ENCODE results near the gene PLEKHJ1.

PLEKHJ1 gene

GRCh38 chr19:2216361-2217225 is 19.5 kb downstream of the PLEKHJ1 start:
- Mint-ChIP-seq H3K36me3 (peaks cover 21% of the 10 kb centered on the region), H3K4me3 (no peak overlapping the region), H3K9me3 (no peaks in the 10 kb centered on the region), H3K27me3 (no peaks in the 10 kb centered on the region), H3K4me1 (peaks cover 2% of the 10 kb centered on the region), H3K27ac (no peak overlapping the region)
- no peak for DNase-seq (ENCODE audit: low spot score in 2 of 2)
- ATAC-seq (ENCODE audit: low read depth) = no peak

GRCh38 chr19:2215281-2215751 is 20.8 kb downstream of the PLEKHJ1 start:
- H3K4me3 Mint-ChIP-seq = no peak overlapping the region
- no peak for DNase-seq (ENCODE audit: low spot score in 2 of 2)
- H3K27ac Mint-ChIP-seq = no peak overlapping the region
- ATAC-seq (ENCODE audit: low read depth) = peak; percentile 66
- peaks cover 25% of the 10 kb centered on the region for H3K36me3 Mint-ChIP-seq
- no peaks in the 10 kb centered on the region for H3K4me1 Mint-ChIP-seq
- no peaks in the 10 kb centered on the region for H3K9me3 Mint-ChIP-seq
- H3K27me3 Mint-ChIP-seq = no peaks in the 10 kb centered on the region

- Mint-ChIP-seq H3K4me1 (no peaks in the 10 kb centered on the region), H3K27ac (no peak overlapping the region), H3K27me3 (no peaks in the 10 kb centered on the region), H3K36me3 (peaks cover 20% of the 10 kb centered on the region), H3K9me3 (no peaks in the 10 kb centered on the region), H3K4me3 (no peak overlapping the region)
- DNase-seq (ENCODE audit: low spot score in 2 of 2) = no peak
- ATAC-seq (ENCODE audit: low read depth) = no peak
Observed at GRCh38 chr19:2214251-2214650, 21.9 kb downstream of the PLEKHJ1 start.

DNA sequence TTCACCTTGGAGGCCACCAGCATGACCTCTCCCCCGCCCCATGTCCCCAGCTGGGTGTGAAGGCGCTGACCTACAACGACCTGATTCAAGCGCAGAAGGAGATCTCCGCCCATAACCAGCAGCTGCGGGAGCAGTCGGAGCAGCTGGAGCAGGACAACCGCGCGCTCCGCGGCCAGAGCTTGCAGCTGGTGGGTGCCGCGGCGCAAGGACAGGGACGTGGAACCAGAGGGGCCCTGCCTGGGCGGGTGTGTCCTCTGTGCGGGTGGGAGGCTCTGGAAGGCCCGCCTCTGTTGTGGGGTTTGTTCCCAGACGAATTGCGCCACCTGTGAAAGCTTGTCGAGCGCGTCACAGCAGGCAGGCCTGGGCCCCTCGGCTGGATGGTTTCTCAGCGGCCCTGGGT is 22.3 kb downstream of the PLEKHJ1 start:
- H3K4me1 Mint-ChIP-seq = peaks cover 4% of the 10 kb centered on the region
- H3K36me3 Mint-ChIP-seq = peaks cover 22% of the 10 kb centered on the region
- H3K27me3 Mint-ChIP-seq = no peaks in the 10 kb centered on the region
- no peak overlapping the region for H3K27ac Mint-ChIP-seq
- H3K9me3 Mint-ChIP-seq = no peaks in the 10 kb centered on the region
- DNase-seq (ENCODE audit: low spot score in 2 of 2) = no peak
- no peak for ATAC-seq (ENCODE audit: low read depth)
- H3K4me3 Mint-ChIP-seq = no peak overlapping the region

DNA sequence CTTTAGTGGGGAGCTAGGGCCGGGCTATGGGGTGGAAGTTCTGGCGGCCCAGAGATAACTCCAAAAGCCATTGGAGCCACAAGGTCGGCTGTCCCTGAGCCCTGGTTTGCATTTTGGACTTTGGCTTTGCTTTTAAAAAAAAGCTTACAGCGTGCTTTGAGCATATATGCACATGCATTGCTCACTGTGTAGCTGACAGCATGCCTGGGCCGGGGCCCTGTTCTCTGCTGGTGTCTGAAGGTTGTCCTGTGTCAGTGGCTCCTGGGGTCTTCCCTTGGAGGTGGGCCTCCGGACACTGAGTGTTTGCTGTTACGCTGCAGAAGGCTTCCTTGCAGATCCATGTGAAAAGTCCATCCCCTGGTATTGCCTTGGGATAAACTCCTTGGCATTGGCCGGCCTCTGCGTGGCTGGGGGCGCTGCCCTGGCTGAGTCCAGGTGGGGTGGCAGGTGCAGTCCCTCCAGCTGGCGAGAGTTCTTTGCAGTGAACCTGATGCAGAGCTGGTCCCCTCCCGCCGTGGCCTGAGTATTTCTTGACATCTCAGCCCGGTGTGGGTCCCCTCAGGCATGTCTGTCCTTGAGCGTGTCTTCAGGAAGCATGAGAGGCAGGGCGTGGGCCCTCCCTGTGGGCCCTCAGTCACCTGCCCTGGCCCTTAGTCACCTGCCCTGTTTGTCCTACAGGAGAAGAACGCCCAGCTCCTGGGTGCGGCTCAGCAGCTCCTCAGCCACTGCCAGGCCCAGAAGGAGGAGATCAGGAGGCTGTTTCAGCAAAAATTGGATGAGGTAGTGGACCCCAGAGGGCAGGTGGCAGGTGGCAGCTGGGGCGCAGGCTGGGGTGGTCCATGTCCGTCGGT is 23.0 kb downstream of the PLEKHJ1 start:
- peaks cover 20% of the 10 kb centered on the region for H3K36me3 Mint-ChIP-seq
- no peaks in the 10 kb centered on the region for H3K9me3 Mint-ChIP-seq
- H3K4me3 Mint-ChIP-seq = no peak overlapping the region
- no peaks in the 10 kb centered on the region for H3K27me3 Mint-ChIP-seq
- ATAC-seq (ENCODE audit: low read depth) = no peak
- H3K4me1 Mint-ChIP-seq = peaks cover 4% of the 10 kb centered on the region
- H3K27ac Mint-ChIP-seq = no peak overlapping the region
- DNase-seq (ENCODE audit: low spot score in 2 of 2) = no peak

DNA sequence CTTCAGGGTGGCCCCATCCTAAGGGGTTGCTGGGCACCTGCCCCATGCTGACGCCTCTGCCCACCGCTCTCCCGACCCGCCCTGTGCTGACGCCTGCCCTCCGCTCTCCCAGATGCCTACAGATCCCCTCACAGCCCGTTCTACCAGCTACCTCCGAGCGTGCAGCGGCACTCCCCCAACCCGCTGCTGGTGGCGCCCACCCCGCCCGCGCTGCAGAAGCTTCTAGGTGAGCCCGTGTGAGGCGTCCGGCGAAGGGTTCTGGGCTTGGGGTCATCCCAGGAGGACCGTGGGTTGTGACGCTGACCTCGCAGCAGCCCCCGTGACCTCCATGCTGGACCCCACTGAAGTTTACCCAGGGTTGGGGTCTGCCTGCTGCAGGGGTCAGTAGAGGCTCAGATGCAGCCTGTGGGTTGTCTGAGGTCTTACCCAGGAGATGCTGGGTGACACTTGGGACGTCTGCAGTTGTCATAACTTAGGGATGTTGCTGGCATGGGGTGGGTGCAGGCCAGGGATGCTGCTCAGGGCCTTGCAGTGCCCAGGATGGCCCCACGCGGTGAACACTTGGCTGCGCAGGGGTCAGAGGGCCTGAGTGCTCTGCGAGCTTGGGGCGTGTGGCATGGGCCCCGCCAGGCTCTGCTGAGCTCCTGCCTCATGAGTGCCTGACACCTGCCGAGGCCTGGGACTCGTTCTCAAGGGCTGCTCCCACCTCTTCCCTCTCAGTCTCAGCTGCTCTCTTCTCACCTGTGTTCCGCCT is 25.0 kb downstream of the PLEKHJ1 start:
- Mint-ChIP-seq H3K36me3 (peaks cover 16% of the 10 kb centered on the region), H3K27ac (no peak overlapping the region)
- no peak for ATAC-seq (ENCODE audit: low read depth)

GRCh38 chr19:2210206-2210605 is 25.9 kb downstream of the PLEKHJ1 start:
- Mint-ChIP-seq H3K27ac (no peak overlapping the region), H3K27me3 (no peaks in the 10 kb centered on the region), H3K4me3 (no peak overlapping the region), H3K9me3 (no peaks in the 10 kb centered on the region), H3K4me1 (peaks cover 4% of the 10 kb centered on the region), H3K36me3 (peaks cover 16% of the 10 kb centered on the region)
- DNase-seq (ENCODE audit: low spot score in 2 of 2) (no peak), ATAC-seq (ENCODE audit: low read depth) (no peak)

More for the DNA sequence above, 25.0 kb downstream of the PLEKHJ1 start:
- Mint-ChIP-seq H3K9me3 (no peaks in the 10 kb centered on the region), H3K4me3 (no peak overlapping the region), H3K4me1 (peaks cover 4% of the 10 kb centered on the region), H3K27me3 (no peaks in the 10 kb centered on the region)
- DNase-seq (ENCODE audit: low spot score in 2 of 2) = no peak

DNA sequence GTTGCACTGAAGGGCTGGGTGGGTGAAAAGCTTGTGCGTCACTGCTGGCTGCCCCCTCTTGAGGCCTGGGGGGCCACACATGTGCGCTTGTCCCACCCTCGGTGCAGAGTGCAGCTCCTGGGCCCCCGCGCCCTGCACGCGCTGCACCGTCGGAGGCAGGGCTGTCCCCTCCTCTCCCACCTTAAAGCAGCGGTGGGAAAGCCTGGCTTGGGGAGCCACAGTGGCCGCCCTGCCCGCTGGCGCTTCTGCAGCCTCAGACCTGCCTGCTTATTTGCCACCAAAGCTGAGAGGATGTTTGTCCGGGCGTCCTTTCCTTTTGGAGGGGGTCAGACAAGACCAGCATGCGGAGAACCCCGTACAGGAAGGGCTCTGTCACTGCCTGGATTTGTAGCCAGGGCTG is 26.7 kb downstream of the PLEKHJ1 start:
- no peak overlapping the region for H3K27ac Mint-ChIP-seq
- peaks cover 4% of the 10 kb centered on the region for H3K4me1 Mint-ChIP-seq
- no peak overlapping the region for H3K4me3 Mint-ChIP-seq
- H3K9me3 Mint-ChIP-seq = no peaks in the 10 kb centered on the region
- peaks cover 17% of the 10 kb centered on the region for H3K36me3 Mint-ChIP-seq
- no peaks in the 10 kb centered on the region for H3K27me3 Mint-ChIP-seq
- DNase-seq (ENCODE audit: low spot score in 2 of 2) (no peak), ATAC-seq (ENCODE audit: low read depth) (no peak)

- no peak for DNase-seq (ENCODE audit: low spot score in 2 of 2)
- H3K27me3 Mint-ChIP-seq = no peaks in the 10 kb centered on the region
- ATAC-seq (ENCODE audit: low read depth) = no peak
- H3K4me1 Mint-ChIP-seq = peaks cover 7% of the 10 kb centered on the region
- H3K36me3 Mint-ChIP-seq = peaks cover 21% of the 10 kb centered on the region
- H3K9me3 Mint-ChIP-seq = no peaks in the 10 kb centered on the region
- no peak overlapping the region for H3K4me3 Mint-ChIP-seq
- no peak overlapping the region for H3K27ac Mint-ChIP-seq
Observed at GRCh38 chr19:2208975-2209374, 27.2 kb downstream of the PLEKHJ1 start.

- peaks cover 20% of the 10 kb centered on the region for H3K36me3 Mint-ChIP-seq
- DNase-seq (ENCODE audit: low spot score in 2 of 2) (peak; percentile 46 to 50), ATAC-seq (ENCODE audit: low read depth) (peak; percentile 98)
- peaks cover 9% of the 10 kb centered on the region for H3K4me1 Mint-ChIP-seq
- H3K9me3 Mint-ChIP-seq = no peaks in the 10 kb centered on the region
- no peak overlapping the region for H3K4me3 Mint-ChIP-seq
- no peak overlapping the region for H3K27ac Mint-ChIP-seq
- no peaks in the 10 kb centered on the region for H3K27me3 Mint-ChIP-seq
Observed at GRCh38 chr19:2207991-2208860, 27.9 kb downstream of the PLEKHJ1 start.

- peaks cover 20% of the 10 kb centered on the region for H3K36me3 Mint-ChIP-seq
- no peak overlapping the region for H3K4me3 Mint-ChIP-seq
- no peaks in the 10 kb centered on the region for H3K9me3 Mint-ChIP-seq
- H3K27me3 Mint-ChIP-seq = no peaks in the 10 kb centered on the region
- DNase-seq (ENCODE audit: low spot score in 2 of 2) (no peak), ATAC-seq (ENCODE audit: low read depth) (no peak)
- H3K27ac Mint-ChIP-seq = peak overlapping the region; percentile 38
- H3K4me1 Mint-ChIP-seq = peaks cover 9% of the 10 kb centered on the region
Observed at GRCh38 chr19:2207008-2207407, 29.1 kb downstream of the PLEKHJ1 start.

DNA sequence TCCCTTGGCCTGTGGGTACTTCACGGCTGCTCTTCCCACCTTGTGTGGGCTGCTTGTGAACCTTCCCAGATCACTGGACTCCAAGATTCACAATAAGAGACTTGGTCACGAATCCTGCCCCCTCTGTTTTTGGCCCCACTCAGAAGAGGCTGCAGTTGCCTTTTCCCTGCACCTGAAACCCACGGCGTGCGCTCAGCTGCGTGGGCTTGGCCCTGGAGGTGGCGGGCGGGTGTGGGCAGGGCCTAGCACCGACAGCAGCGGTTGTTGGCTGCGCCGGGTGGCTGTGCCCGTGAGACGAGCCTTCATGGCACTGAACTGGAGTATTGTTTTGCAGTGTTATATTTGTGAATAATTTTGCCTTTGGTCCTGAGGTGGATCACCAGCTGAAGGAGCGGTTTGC is 33.8 kb downstream of the PLEKHJ1 start:
- H3K27me3 Mint-ChIP-seq = no peaks in the 10 kb centered on the region
- DNase-seq (ENCODE audit: low spot score in 2 of 2) (no peak), ATAC-seq (ENCODE audit: low read depth) (no peak)
- no peak overlapping the region for H3K27ac Mint-ChIP-seq
- peaks cover 16% of the 10 kb centered on the region for H3K36me3 Mint-ChIP-seq
- no peaks in the 10 kb centered on the region for H3K9me3 Mint-ChIP-seq
- peaks cover 14% of the 10 kb centered on the region for H3K4me1 Mint-ChIP-seq
- H3K4me3 Mint-ChIP-seq = no peak overlapping the region

GRCh38 chr19:2201473-2202148 is 34.5 kb downstream of the PLEKHJ1 start:
- ATAC-seq (ENCODE audit: low read depth) (no peak), DNase-seq (ENCODE audit: low spot score in 2 of 2) (no peak)
- H3K4me3 Mint-ChIP-seq = no peak overlapping the region
- peaks cover 14% of the 10 kb centered on the region for H3K4me1 Mint-ChIP-seq
- H3K9me3 Mint-ChIP-seq = no peaks in the 10 kb centered on the region
- H3K36me3 Mint-ChIP-seq = peaks cover 18% of the 10 kb centered on the region
- no peaks in the 10 kb centered on the region for H3K27me3 Mint-ChIP-seq
- no peak overlapping the region for H3K27ac Mint-ChIP-seq

Measured in memory B cell (primary cell).